Ovary (tissue), 3 donors: ENCODE measurements around the gene POGLUT2.

Experiments
- EP300 ChIP-seq: sonication (generic); formaldehyde crosslinking; IDR thresholded peaks from one replicate; pipeline ENCODE4 v1.6.1; 2017; ENCODE audit warnings: antibody characterized with exemption
- POLR2A ChIP-seq: fragments of 450-650 bp; IDR thresholded peaks from one replicate; pipeline ENCODE4 v1.6.1; 2017; ENCODE audit warnings: antibody characterized with exemption, mild to moderate bottlenecking, moderate library complexity
- TF ChIP-seq, protein P1 (sequence below), 3 donors: fragments of 450-650 bp in 2 of 3; fragments of 200-600 bp in 1 of 3; IDR thresholded peaks; one replicate each; pipeline versions ENCODE4 v1.5.1 to v1.8.0; 2016 to 2022; ENCODE audit warnings: antibody characterized with exemption in 3 of 3, mild to moderate bottlenecking in 1 of 3
- donor health status: DM: no; HTN: no; CAD: no.

DNA sequence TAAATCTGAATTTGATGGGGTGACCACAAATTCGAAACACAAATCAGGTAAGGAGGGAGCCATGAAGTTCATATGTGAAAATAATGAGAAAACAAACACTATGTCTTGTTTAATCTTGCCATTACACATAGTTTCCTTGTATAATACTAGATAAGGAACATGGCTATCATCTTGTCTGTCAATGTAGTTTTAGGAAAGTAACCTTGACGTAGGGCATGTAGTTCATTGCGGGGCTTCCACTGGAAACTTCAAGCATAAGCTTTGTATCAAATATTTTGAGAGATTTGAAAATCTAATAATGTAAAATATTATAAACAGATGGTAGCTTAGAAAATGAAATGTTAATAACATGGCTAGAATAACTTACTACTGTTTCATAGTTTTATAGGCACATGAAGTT lies 8.9 kb upstream of the POGLUT2 start:
- TF ChIP-seq, protein P1, sequence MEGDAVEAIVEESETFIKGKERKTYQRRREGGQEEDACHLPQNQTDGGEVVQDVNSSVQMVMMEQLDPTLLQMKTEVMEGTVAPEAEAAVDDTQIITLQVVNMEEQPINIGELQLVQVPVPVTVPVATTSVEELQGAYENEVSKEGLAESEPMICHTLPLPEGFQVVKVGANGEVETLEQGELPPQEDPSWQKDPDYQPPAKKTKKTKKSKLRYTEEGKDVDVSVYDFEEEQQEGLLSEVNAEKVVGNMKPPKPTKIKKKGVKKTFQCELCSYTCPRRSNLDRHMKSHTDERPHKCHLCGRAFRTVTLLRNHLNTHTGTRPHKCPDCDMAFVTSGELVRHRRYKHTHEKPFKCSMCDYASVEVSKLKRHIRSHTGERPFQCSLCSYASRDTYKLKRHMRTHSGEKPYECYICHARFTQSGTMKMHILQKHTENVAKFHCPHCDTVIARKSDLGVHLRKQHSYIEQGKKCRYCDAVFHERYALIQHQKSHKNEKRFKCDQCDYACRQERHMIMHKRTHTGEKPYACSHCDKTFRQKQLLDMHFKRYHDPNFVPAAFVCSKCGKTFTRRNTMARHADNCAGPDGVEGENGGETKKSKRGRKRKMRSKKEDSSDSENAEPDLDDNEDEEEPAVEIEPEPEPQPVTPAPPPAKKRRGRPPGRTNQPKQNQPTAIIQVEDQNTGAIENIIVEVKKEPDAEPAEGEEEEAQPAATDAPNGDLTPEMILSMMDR (IDR thresholded peaks at IDR 0.05), result no peak
- TF ChIP-seq POLR2A (no peak), EP300 (no peak)
